ENCODE results near the gene RNU1-4. TPM values are rescaled to one million over a fixed set of nuclear protein-coding genes. Genes with fewer than 3 reads are reported as not detected.
"Not testable (repeated sequence)": the region's sequence is repeated elsewhere in the genome, so short reads cannot be mapped to it uniquely, and the experiment has no call there.

Gene RNU1-4
- total RNA-seq, 1 donor from 2014 or later: 19,908 TPM

DNA sequence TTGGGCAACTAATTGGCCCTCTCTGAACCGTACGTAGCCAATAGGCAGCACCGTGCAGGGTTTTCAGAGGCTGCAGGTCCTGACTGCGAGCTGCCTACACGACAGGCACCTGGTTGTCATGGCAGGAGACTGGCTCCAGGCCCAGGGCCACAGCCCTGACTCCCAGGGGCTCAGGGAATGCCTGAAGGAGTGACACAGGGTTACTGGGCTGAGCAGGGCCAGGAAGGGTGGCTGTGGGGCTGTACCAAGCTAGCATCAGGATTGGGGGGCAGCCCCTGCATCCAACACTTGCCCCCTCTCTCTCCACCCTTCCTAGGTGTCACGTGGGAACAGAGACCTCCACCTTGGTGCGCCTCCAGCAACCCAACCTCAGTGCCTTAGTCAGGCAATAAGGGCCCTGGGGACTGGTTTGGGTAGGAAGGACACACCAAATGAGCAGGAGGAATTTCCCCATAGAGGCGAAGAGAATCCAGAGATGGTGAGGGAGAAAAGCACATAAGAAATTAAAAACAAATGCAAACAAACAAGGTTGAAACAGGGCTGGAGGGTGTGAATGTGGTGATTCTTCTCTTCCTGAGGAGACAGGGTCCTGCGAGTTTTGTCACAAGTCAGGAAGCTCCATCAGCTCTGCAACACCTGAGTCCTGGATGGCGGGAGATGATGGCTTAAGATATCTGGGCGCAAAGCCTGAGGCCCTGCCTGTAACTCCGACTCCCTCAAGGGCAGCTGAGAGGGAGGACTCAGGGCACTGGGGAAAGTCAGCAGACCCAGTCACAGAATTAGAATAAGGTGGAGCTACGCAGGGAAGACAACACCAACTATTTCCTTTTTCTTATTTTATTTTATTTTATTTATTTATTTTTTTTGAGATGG, 19.7 kb upstream of the RNU1-4 start:
- Histone ChIP-seq H3K27me3 (no peaks in the 10 kb centered on the region), H3K9me3 (no peaks in the 10 kb centered on the region), H3K4me1 (no peaks in the 10 kb centered on the region), H3K4me3 (no peak overlapping the region), H3K36me3 (no peaks in the 10 kb centered on the region), H3K27ac (no peak overlapping the region)
- DNase-seq (ENCODE audit: extremely low spot score in 2 of 2): peak; percentile 87 to 98
- intact Hi-C loops (cut with DNase I): no loop called here
- TF ChIP-seq CTCF (IDR thresholded peaks at IDR 0.05): no peak
- TF ChIP-seq POLR2A (IDR thresholded peaks at IDR 0.05): no peak
- TF ChIP-seq POLR2AphosphoS5 (IDR thresholded peaks at IDR 0.05; ENCODE audit: insufficient read depth in 1 of 2, low read depth in 1 of 2): no peak

GRCh38 chr1:16721871-16722641, 18.3 kb upstream of the RNU1-4 start:
- peak; percentile 80 to 98 for DNase-seq (ENCODE audit: extremely low spot score in 2 of 2)
- intact Hi-C loops (cut with DNase I): no loop called here
- TF ChIP-seq POLR2A (IDR thresholded peaks at IDR 0.05): no peak
- no peak for TF ChIP-seq CTCF (IDR thresholded peaks at IDR 0.05)
- TF ChIP-seq POLR2AphosphoS5 (IDR thresholded peaks at IDR 0.05; ENCODE audit: insufficient read depth in 1 of 2, low read depth in 1 of 2): no peak
- Histone ChIP-seq H3K4me3 (no peak overlapping the region), H3K27ac (no peak overlapping the region), H3K9me3 (no peaks in the 10 kb centered on the region), H3K36me3 (no peaks in the 10 kb centered on the region), H3K4me1 (no peaks in the 10 kb centered on the region), H3K27me3 (no peaks in the 10 kb centered on the region)

- no peak overlapping the region for H3K27ac ChIP-seq
- DNase-seq (ENCODE audit: extremely low spot score in 2 of 2): peak; percentile 87 to 100
- intact Hi-C loops (cut with DNase I): no loop called here
Measured at GRCh38 chr1:16724718-16725438, 15.4 kb upstream of the RNU1-4 start.

DNA sequence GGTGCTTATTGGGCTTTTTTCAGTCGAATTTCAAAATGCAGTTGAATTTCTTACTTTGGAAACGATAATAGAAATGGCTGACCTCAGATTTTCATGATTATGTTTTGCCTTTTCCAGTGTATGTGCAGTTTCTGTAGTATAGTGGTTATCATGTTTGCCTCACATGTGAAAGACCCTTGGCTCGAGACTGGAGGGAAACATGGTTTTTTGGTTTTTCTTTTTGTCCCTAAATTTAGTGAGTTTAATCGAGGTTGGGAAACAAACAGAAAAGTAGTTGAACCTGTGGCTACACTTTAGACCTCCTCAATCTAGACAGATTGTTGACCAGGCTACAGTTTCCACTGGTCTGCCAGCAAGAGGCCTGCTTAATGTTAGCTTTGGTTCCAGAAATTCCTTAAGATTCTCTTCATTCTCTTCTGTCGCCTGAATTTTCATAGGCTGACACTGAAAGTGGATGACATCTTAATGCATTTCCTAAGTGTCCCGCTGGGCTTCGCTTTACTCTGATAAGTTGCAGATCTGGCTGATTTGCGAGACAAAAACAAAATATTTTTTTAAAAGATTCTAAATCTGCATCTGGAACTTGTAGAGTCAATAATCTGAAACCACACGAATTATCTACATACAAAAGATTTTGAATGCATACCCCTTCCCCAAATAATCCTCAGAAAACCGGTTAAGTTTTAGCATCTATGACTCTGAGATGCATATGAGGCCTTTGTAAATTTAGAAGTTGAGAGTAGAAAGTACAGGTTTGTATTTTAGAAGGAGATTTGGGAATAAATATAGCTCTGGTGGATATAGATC, 14.7 kb upstream of the RNU1-4 start:
- H3K27me3 ChIP-seq; H3K4me3 ChIP-seq; intact Hi-C loops (cut with DNase I); H3K27ac ChIP-seq; H3K9me3 ChIP-seq; H3K36me3 ChIP-seq; H3K4me1 ChIP-seq: not testable (repeated sequence)
- DNase-seq (ENCODE audit: extremely low spot score in 2 of 2): peak; percentile 84 to 95

More at GRCh38 chr1:16724718-16725438, 15.4 kb upstream of the RNU1-4 start:
- TF ChIP-seq CTCF (IDR thresholded peaks at IDR 0.05) (no peak), POLR2AphosphoS5 (IDR thresholded peaks at IDR 0.05; ENCODE audit: insufficient read depth in 1 of 2, low read depth in 1 of 2) (no peak), POLR2A (IDR thresholded peaks at IDR 0.05) (no peak)
- Histone ChIP-seq H3K4me3 (no peak overlapping the region), H3K4me1 (no peaks in the 10 kb centered on the region), H3K9me3 (no peaks in the 10 kb centered on the region), H3K27me3 (no peaks in the 10 kb centered on the region), H3K36me3 (no peaks in the 10 kb centered on the region)
